Endothelial cell of umbilical vein (primary cell): ENCODE measurements around the gene ESRRB. TPM values are rescaled to one million over a fixed set of nuclear protein-coding genes. Genes with fewer than 3 reads are reported as not detected.

ENCODE experiments used
- BruUV-seq: library from RNA; stranded (reverse); fragments of 400-500 nt; replicated peaks from 2 replicates; lab custom pipeline; 2021; lab: Mats Ljungman, UMichigan
- CTCF ChIA-PET: fragments of 300-600, 350-600 bp; sonication (Branson Sonifier 250); formaldehyde crosslinking; loops from one replicate; lab custom pipeline; 2021; ENCODE audit warnings: antibody characterized with exemption, inconsistent platforms; lab: Charles Lee
- POLR2A ChIA-PET: fragments of 300-600, 350-600 bp; sonication (Branson Sonifier 250); formaldehyde crosslinking; loops from one replicate; lab custom pipeline; 2021; ENCODE audit warnings: antibody characterized with exemption, inconsistent platforms; lab: Charles Lee
- DNase-seq: peaks from one replicate; pipeline ENCODE4 v3.0.0-alpha.2; 2011; ENCODE audit warnings: low read depth, low spot score
- FAIRE-seq: peaks from 2 replicates; lab custom pipeline; 2011; peaks lifted over from hg19 to GRCh38; lab: Jason Lieb, UNC
- H2AFZ ChIP-seq: 2 replicates; pipeline ENCODE4 v1.6.0; 2012; ENCODE audit warnings: low read depth, low read length, control low read depth, inconsistent platforms
- H3K27ac ChIP-seq: 2 replicates; pipeline ENCODE4 v1.5.1; 2011; ENCODE audit warnings: low read depth, mild to moderate bottlenecking, control low read depth, low read length, moderate library complexity; ENCODE audit not compliant: insufficient read depth
- H3K27me3 ChIP-seq, 2 experiments: 2 replicates each; pipeline versions ENCODE4 v1.6.0 to v1.6.1; 2011; ENCODE audit warnings: low read length in 2 of 2, mixed read lengths in 1 of 2; ENCODE audit not compliant: control insufficient read depth in 2 of 2, insufficient read depth in 2 of 2
- H3K36me3 ChIP-seq, 2 experiments: 2 replicates in 1 of 2; 3 replicates in 1 of 2; pipeline ENCODE4 v1.5.1; 2011; ENCODE audit warnings: low read length in 2 of 2, mild to moderate bottlenecking in 1 of 2, moderate library complexity in 1 of 2; ENCODE audit not compliant: control insufficient read depth in 2 of 2, insufficient read depth in 2 of 2; ENCODE audit errors: extremely low read depth in 1 of 2
- H3K4me1 ChIP-seq: 3 replicates; pipeline ENCODE4 v1.5.1; 2011; ENCODE audit warnings: mild to moderate bottlenecking, low read length; ENCODE audit not compliant: control insufficient read depth, insufficient read depth; ENCODE audit errors: extremely low read depth
- H3K4me2 ChIP-seq: 2 replicates; pipeline ENCODE4 v1.6.1; 2011; ENCODE audit warnings: low read length, control low read depth, mixed read lengths; ENCODE audit not compliant: insufficient read depth
- H3K4me3 ChIP-seq, 3 experiments: fragments of 200-600 bp in 1 of 3; sonication (generic), shearing (Covaris generic) in 1 of 3; replicated peaks in 1 of 3; 2 replicates each; pipeline ENCODE4 v1.5.1; 2011 to 2016; ENCODE audit warnings: control low read depth in 3 of 3, low read length in 3 of 3, mild to moderate bottlenecking in 2 of 3, inconsistent platforms in 1 of 3, low read depth in 1 of 3, moderate library complexity in 1 of 3; ENCODE audit not compliant: insufficient read depth in 1 of 3
- H3K79me2 ChIP-seq: 2 replicates; pipeline ENCODE4 v1.6.0; 2012; ENCODE audit warnings: low read length, inconsistent platforms; ENCODE audit not compliant: control insufficient read depth, insufficient read depth
- H3K9ac ChIP-seq: replicated peaks from 2 replicates; pipeline ENCODE3; 2011; ENCODE audit warnings: low read length, control low read depth; ENCODE audit not compliant: insufficient read depth; ENCODE audit errors: extremely low read depth
- H3K9me1 ChIP-seq: replicated peaks from 3 replicates; pipeline ENCODE4 v1.6.0; 2011; ENCODE audit warnings: mild to moderate bottlenecking, low read length; ENCODE audit not compliant: control insufficient read depth, insufficient read depth; ENCODE audit errors: extremely low read depth
- H3K9me3 ChIP-seq: replicated peaks from 2 replicates; pipeline ENCODE4 v1.5.1; 2012; ENCODE audit warnings: low read length, inconsistent platforms; ENCODE audit not compliant: control insufficient read depth, insufficient read depth
- H4K20me1 ChIP-seq: replicated peaks from 2 replicates; pipeline ENCODE3; 2011; ENCODE audit warnings: mild to moderate bottlenecking, low read length; ENCODE audit not compliant: control insufficient read depth, insufficient read depth; ENCODE audit errors: extremely low read depth
- CTCF ChIP-seq, 2 donors: IDR thresholded peaks; 1 replicate in 1 of 2; 2 replicates in 1 of 2; pipeline ENCODE4 v1.5.1; 2011; ENCODE audit warnings: low read length in 2 of 2, mild to moderate bottlenecking in 2 of 2, moderate library complexity in 2 of 2, control low read depth in 1 of 2, inconsistent platforms in 1 of 2, low read depth in 1 of 2; ENCODE audit not compliant: insufficient read depth in 1 of 2; ENCODE audit errors: extremely low read depth in 1 of 2
- EZH2 ChIP-seq: IDR thresholded peaks from 2 replicates; pipeline ENCODE4 v1.6.1; 2012; ENCODE audit warnings: borderline replicate concordance, low read depth, mild to moderate bottlenecking, moderate library complexity, low read length, inconsistent platforms; ENCODE audit not compliant: severe bottlenecking
- FOS ChIP-seq: IDR thresholded peaks from 2 replicates; pipeline ENCODE4 v1.6.1; 2011; ENCODE audit warnings: mild to moderate bottlenecking, low read length, moderate library complexity, borderline replicate concordance; ENCODE audit not compliant: insufficient read depth
- GATA2 ChIP-seq: IDR thresholded peaks from 2 replicates; pipeline ENCODE4 v1.7.0; 2011; ENCODE audit warnings: low read depth, mild to moderate bottlenecking, moderate library complexity, mixed read lengths, low read length; ENCODE audit not compliant: insufficient read length, insufficient read depth
- JUN ChIP-seq: IDR thresholded peaks from 2 replicates; pipeline ENCODE4 v1.6.1; 2011; ENCODE audit warnings: borderline replicate concordance, low read depth; ENCODE audit not compliant: insufficient read length, insufficient read depth
- MAX ChIP-seq: IDR thresholded peaks from 2 replicates; pipeline ENCODE4 v1.6.1; 2011; ENCODE audit not compliant: insufficient read depth, insufficient read length
- MYC ChIP-seq: IDR thresholded peaks from one replicate; pipeline ENCODE4 v1.6.1; 2011; ENCODE audit warnings: mild to moderate bottlenecking, low read depth, low read length
- POLR2A ChIP-seq: IDR thresholded peaks from 2 replicates; pipeline ENCODE4 v1.6.1; 2012; ENCODE audit warnings: low read depth, mild to moderate bottlenecking, control low read depth, low read length
- POLR2AphosphoS5 ChIP-seq: IDR thresholded peaks from 2 replicates; pipeline ENCODE4 v1.6.1; 2012; ENCODE audit warnings: low read depth, mild to moderate bottlenecking, control low read depth, low read length, moderate library complexity; ENCODE audit not compliant: insufficient read depth
- dilution Hi-C: fragments of 300-500 bp; cut with MboI; formaldehyde crosslinking; loops from one replicate; pipeline ENCODE4 v1.15.0; 2019; ENCODE audit warnings: low sequenced_read_pairs; ENCODE audit not compliant: extremely low pct_ligation_motif_present
- intact Hi-C: fragments of 100-400 bp; cut with micrococcal nuclease; formaldehyde crosslinking; loops from one replicate; pipeline ENCODE4 v1.10.0; 2022
- polyA plus RNA-seq, 4 experiments: library from polyadenylated mRNA; depleted of rRNA in 3 of 4; stranded (reverse) in 3 of 4; unstranded in 1 of 4; fragments of >200 nt; gene quantifications; 2 replicates each; pipeline versions ENCODE4 v1.2.1 to v1.2.3, GENCODE V29; 2011 to 2012; ENCODE audit warnings: missing spikeins in 1 of 4
- total RNA-seq: library from RNA; stranded (reverse); gene quantifications from 2 replicates; pipeline ENCODE4 v1.2.3, GENCODE V29; 2021

Gene ESRRB
- total and polyA plus RNA-seq, 2 donors (not counting 3 experiments of a cell fraction or from before 2014, with no cell fraction given) = not detected

- Histone ChIP-seq H3K4me2 (no peak overlapping the region), H3K27me3 (no peaks in the 10 kb centered on the region), H3K9ac (no peak overlapping the region), H3K27ac (no peak overlapping the region), H3K4me1 (no peaks in the 10 kb centered on the region), H3K4me3 (no peak overlapping the region), H3K9me1 (no peaks in the 10 kb centered on the region), H3K9me3 (no peaks in the 10 kb centered on the region), H4K20me1 (no peaks in the 10 kb centered on the region), H2AFZ (no peak overlapping the region), H3K79me2 (no peaks in the 10 kb centered on the region), H3K36me3 (no peaks in the 10 kb centered on the region)
- TF ChIP-seq JUN (no peak), MYC (no peak), CTCF (IDR thresholded peaks at IDR 0.05; ENCODE audit: extremely low read depth in 1 of 2, insufficient read depth in 1 of 2, low read depth in 1 of 2, low read length in 2 of 2) (no peak), MAX (no peak), FOS (no peak), GATA2 (no peak), POLR2A (no peak), EZH2 (no peak), POLR2AphosphoS5 (no peak)
- ChIA-PET CTCF (interaction anchor here (1.1 to 1.7 kb wide), 2 partner anchors 19 to 42 kb away, joined by 3 to 5 read pairs; no protein-coding TSS in a partner anchor), POLR2A (no interaction called here)
- intact Hi-C loops = no loop called here
- BruUV-seq = no TSS peak
- dilution Hi-C loops = no loop called here
- DNase-seq = no peak
- FAIRE-seq = no peak
Measured at GRCh38 chr14:76428611-76429010, 52.7 kb downstream of the ESRRB start.
